Measurements from ENCODE around the gene CYB561D2. TPM values are rescaled to one million over a fixed set of nuclear protein-coding genes. Genes with fewer than 3 reads are reported as not detected.

The CYB561D2 gene
- total and polyA plus RNA-seq, 2 of the 13 experiments (the other 11 are each of a cell fraction or from before 2014, with no cell fraction given) = 11.1 to 17.2 TPM

GRCh38 chr3:50350527-50351322 is at the start of gene CYB561D2, which contains the start of gene NPRL2 (continued):
- TF ChIP-seq PRDM15 (CRISPR knock-in tag; IDR thresholded peaks at IDR 0.05) = peak; percentile 52; the same call in 1 of the 2 replicates
- peak; percentile 53; the same call in 1 of the 2 replicates for TF ChIP-seq NAIF1 (CRISPR knock-in tag; IDR thresholded peaks at IDR 0.05; ENCODE audit: borderline replicate concordance)
- TF ChIP-seq ZBTB34 (CRISPR knock-in tag; IDR thresholded peaks at IDR 0.05) = peak; percentile 79; the same call in 1 of the 2 replicates
- peak; percentile 58; the same call in 1 of the 2 replicates for TF ChIP-seq ZNF710 (CRISPR knock-in tag; IDR thresholded peaks at IDR 0.05; ENCODE audit: borderline replicate concordance)
- no peak for TF ChIP-seq ZNF512B (CRISPR knock-in tag; IDR thresholded peaks at IDR 0.05; ENCODE audit: borderline replicate concordance)
- peak; percentile 77; the same call in 1 of the 2 replicates for TF ChIP-seq RFXAP (CRISPR knock-in tag; IDR thresholded peaks at IDR 0.05; ENCODE audit: borderline replicate concordance)
- TF ChIP-seq GFI1 (CRISPR knock-in tag; IDR thresholded peaks at IDR 0.05; ENCODE audit: borderline replicate concordance) = no peak
- no peak for TF ChIP-seq AFF4 (CRISPR knock-in tag; IDR thresholded peaks at IDR 0.05)
- TF ChIP-seq ATRX (CRISPR knock-in tag; IDR thresholded peaks at IDR 0.05; ENCODE audit: borderline replicate concordance) = no peak
- no peak for TF ChIP-seq RBAK (CRISPR knock-in tag; IDR thresholded peaks at IDR 0.05)
